ENCODE results near the gene TRPM5.

TRPM5 gene

DNA sequence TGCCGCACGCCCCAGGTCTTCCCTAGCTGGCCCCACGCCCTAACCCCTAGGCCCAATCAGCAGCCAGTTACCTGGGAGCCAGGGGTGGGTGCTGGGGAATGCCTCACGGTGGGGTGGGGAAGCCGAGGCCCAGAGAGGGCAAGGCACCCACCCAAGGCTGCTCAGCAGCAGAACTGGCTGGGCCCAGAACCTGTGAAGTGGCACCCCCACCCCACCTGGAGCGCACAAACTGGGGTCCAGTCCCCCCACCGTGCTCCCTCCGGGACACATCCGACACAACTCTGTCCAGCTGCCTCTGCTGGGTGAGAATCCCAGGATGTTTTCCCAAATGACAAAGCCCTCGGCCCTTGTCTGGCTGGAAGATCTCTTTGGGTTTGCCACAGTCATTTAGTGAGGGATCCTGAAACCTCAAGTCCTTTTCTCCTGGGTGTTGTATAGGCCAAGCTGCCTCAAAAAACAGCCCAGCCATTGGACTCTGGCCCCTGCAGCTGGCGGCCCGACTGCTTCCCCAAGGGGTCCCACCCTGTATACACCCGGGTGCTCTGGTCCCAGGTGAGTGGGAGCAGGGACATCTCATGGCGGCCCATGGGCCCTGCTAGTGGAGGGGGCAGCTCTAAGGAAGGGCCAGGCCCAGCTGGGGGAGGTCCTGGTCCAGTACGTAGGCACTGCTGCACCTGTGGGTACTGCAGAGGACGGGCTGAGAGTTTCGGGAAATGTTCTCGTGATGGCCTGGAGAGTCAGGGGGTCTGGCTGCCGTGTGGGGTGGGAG is 22.9 kb downstream of the TRPM5 start:
- DNase-seq (ENCODE audit: low read depth in 1 of 2, low spot score in 1 of 2), result no peak

GRCh38 chr11:2420502-2421225 is 23.6 kb downstream of the TRPM5 start:
- DNase-seq (ENCODE audit: low read depth in 1 of 2, low spot score in 1 of 2), result peak; percentile 44 to 56

DNA sequence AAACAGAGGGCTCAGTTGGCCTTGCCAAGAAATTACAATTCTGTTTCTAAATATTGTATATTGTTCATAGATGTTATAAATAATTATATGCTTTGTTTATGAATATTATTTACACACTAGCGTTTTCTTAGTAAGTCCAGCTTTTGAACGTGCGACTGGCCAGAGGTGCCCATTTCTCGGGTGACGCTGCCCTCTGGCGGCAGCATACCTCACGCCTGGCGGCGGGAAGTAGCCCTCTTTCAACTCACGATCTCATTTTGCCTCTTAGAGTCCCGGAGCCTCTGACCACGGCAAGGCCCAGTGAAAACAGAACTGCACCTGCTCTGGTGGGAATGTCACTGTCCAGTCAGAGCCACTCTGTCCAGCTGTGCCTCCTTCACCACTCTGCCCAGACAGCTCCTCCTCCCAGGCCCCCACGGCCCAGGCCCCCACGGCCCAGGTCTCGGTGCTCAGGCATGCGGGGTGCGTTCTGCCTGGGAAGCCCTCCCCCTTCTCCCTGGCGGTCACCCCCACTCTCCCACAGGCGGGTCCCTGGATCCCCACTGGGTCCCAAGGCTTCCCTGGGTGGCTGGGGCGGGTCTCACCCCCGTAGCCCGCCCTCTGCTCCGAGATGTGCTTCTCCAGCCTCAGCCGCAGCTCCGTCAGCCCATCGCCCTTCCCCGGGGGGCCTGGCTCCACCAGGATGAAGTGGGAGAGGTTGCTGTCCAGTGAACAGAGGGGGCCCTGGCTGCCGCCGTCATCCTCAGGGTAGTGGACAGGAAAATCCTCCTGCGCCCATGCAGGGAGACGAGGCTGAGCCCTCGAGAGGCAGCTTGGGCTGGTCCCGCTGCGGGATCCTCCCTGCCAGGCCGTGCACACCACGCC is 24.4 kb downstream of the TRPM5 start:
- peak; percentile 29 to 40 for DNase-seq (ENCODE audit: low read depth in 1 of 2, low spot score in 1 of 2)

GRCh38 chr11:2418693-2419360 is 25.5 kb downstream of the TRPM5 start:
- DNase-seq (ENCODE audit: low read depth in 1 of 2, low spot score in 1 of 2), result no peak

- DNase-seq (ENCODE audit: low read depth in 1 of 2, low spot score in 1 of 2), result no peak
These were observed 26.2 kb downstream of the TRPM5 start for GRCh38 chr11:2417856-2418692.

- no peak for DNase-seq (ENCODE audit: low read depth in 1 of 2, low spot score in 1 of 2)
These were observed 27.5 kb downstream of the TRPM5 start for GRCh38 chr11:2416765-2417164.

- no peak for DNase-seq (ENCODE audit: low read depth in 1 of 2, low spot score in 1 of 2)
These were observed 28.5 kb downstream of the TRPM5 start for GRCh38 chr11:2415601-2416380.

DNA sequence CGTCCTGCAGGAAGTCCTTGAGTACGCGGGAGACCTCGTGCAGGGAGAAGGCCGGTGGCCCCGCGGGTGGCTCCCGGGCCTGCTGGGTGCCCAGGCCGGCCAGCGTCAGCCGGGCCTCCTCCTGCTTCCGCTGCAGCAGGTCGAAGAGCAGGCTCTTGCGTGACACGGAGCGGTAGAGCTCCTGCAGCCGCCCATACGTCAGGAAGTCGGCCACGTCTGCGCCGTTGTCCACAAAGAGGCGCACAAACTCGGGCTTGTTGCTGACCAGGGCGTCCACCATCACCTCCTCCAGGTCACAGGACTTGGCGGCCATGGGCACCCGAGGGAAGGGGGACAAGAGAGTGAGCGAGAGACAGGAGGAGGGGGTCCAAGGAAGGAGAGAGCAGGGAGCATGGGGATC is 29.1 kb downstream of the TRPM5 start:
- no peak for DNase-seq (ENCODE audit: low read depth in 1 of 2, low spot score in 1 of 2)

- no peak for DNase-seq (ENCODE audit: low read depth in 1 of 2, low spot score in 1 of 2)
These were observed 29.7 kb downstream of the TRPM5 start for GRCh38 chr11:2414616-2415015.

GRCh38 chr11:2413742-2414579 is 30.4 kb downstream of the TRPM5 start:
- no peak for DNase-seq (ENCODE audit: low read depth in 1 of 2, low spot score in 1 of 2)

DNA sequence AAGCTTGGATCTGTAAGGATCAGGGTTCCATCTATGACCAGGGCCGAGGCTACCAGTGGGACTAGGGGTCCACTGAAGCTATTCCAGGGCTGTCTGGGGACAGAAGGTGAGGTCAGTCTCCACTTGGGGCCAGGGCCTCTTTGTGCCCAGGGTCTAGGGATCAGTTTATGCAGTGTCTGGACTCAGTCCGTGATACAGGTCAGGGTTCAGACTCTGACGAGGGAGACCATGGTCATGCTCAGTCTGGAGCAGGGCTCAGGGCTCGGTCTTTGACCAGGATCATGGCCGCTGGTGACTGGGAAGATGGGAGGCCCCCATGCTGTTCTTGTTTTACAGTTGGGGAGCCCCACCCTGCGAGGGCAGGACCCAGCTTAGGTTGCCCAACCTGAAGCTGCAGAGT is 32.0 kb downstream of the TRPM5 start:
- DNase-seq (ENCODE audit: low read depth in 1 of 2, low spot score in 1 of 2), result no peak

GRCh38 chr11:2411446-2412305 is 32.6 kb downstream of the TRPM5 start:
- DNase-seq (ENCODE audit: low read depth in 1 of 2, low spot score in 1 of 2), result no peak

- DNase-seq (ENCODE audit: low read depth in 1 of 2, low spot score in 1 of 2), result no peak
These were observed 33.7 kb downstream of the TRPM5 start for GRCh38 chr11:2410616-2411015.

DNA sequence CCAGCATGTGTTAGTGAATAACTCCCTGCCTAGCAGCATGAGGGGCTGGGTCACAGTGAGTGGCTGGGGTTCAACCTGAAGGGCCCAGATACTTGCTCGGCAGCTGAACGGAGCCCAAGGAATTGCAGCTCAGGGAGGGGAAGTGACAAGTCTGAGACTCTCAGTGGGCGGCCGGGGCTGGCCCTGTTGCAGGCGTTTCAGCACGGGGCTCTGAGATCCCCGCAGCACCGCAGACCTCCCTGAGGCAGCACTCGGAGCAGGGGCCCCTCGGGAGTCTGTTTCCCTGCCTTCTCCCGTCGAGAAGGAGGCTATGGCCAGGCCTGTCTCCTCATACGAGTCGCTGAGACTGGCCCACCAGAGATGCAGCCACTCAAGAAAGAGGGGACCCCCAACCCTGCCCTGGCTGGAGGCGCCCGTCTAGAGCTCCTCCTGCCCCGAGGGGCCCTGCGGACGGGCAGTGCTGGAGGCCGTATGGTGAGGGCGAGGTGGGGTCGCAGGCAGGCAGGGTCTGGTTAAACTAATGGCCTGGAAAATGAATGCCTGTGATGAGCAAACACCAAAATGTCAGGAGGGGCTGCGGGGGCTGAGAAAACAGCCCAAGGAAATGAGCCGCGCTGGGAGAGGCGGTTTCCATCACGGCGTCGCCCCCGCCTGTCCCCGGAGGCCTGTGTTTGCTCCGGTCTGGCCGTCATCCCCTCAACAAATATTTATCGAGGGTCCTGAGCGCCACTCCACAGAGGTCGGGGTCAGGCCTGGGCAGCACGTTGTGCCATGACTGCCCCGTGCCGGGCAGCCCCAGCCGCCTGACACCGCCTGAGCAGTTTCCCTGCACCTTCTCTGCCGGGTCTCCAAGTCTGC is 34.5 kb downstream of the TRPM5 start:
- no peak for DNase-seq (ENCODE audit: low read depth in 1 of 2, low spot score in 1 of 2)

GRCh38 chr11:2409126-2409525 is 35.2 kb downstream of the TRPM5 start:
- DNase-seq (ENCODE audit: low read depth in 1 of 2, low spot score in 1 of 2), result no peak

DNA sequence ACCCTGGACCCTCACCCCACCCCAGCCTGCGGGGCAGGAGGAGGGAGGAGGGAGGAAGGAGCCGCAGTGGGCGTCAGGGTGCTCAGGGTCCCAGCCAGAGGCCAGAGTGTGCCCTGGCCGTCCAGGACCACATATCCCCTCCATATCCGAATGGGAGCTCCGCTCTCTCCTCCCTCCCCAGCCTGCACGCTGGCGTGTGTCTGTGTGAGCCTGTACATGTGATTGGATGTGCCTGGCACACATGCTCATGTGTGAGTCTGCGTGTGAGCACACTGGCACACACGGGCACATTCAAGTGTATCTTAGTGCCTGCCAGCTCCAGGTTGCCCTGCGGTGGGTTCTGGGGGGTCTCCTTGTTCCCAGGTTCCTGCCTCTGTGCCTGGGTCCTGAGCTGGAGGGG is 35.6 kb downstream of the TRPM5 start:
- DNase-seq (ENCODE audit: low read depth in 1 of 2, low spot score in 1 of 2), result no peak
